ENCODE measurements around the gene STAG3. TPM values are rescaled to one million over a fixed set of nuclear protein-coding genes. Genes with fewer than 3 reads are reported as not detected.
A peak's percentile ranks its signal among the peaks of the same experiment; 100 is the strongest.

Gene STAG3
- polyA plus RNA-seq, 2 donors: 0.25 to 0.73 TPM

GRCh38 chr7:100163006-100163531 is 14.6 kb upstream of the STAG3 start:
- H3K36me3 ChIP-seq (ENCODE audit: control insufficient read depth in 2 of 2, insufficient read depth in 2 of 2, low read length in 1 of 2): no peaks in the 10 kb centered on the region
- H3K4me3 ChIP-seq (ENCODE audit: low read depth in 1 of 2, low read length in 2 of 2): no peak overlapping the region
- H3K9me3 ChIP-seq (ENCODE audit: control insufficient read depth in 2 of 2, insufficient read depth in 1 of 2, low read depth in 1 of 2, low read length in 1 of 2): no peaks in the 10 kb centered on the region
- H3K27me3 ChIP-seq (ENCODE audit: control insufficient read depth in 1 of 2, insufficient read depth in 2 of 2, low read length in 2 of 2): no peaks in the 10 kb centered on the region
- WGBS, 2 donors: 42 to 48% methylated on average over 6 of the region's 6 CpGs
- H3K27ac ChIP-seq (ENCODE audit: low read depth in 2 of 2, low read length in 1 of 2): peak overlapping the region; percentile 9 to 82
- H3K4me1 ChIP-seq (ENCODE audit: control insufficient read depth in 2 of 2, insufficient read depth in 2 of 2, low read length in 1 of 2): peaks cover 8 to 9% of the 10 kb centered on the region in 2 donors

- no peaks in the 10 kb centered on the region for H3K27me3 ChIP-seq (ENCODE audit: control insufficient read depth in 1 of 2, insufficient read depth in 2 of 2, low read length in 2 of 2)
- H3K36me3 ChIP-seq (ENCODE audit: control insufficient read depth in 2 of 2, insufficient read depth in 2 of 2, low read length in 1 of 2): no peaks in the 10 kb centered on the region
- WGBS, 2 donors: 89 to 92% methylated on average over 5 of the region's 5 CpGs
- no peak overlapping the region for H3K4me3 ChIP-seq (ENCODE audit: low read depth in 1 of 2, low read length in 2 of 2)
- H3K9me3 ChIP-seq (ENCODE audit: control insufficient read depth in 2 of 2, insufficient read depth in 1 of 2, low read depth in 1 of 2, low read length in 1 of 2): no peaks in the 10 kb centered on the region
- peaks cover 9 to 11% of the 10 kb centered on the region in 2 donors for H3K4me1 ChIP-seq (ENCODE audit: control insufficient read depth in 2 of 2, insufficient read depth in 2 of 2, low read length in 1 of 2)
- H3K27ac ChIP-seq (ENCODE audit: low read depth in 2 of 2, low read length in 1 of 2): peak overlapping the region; percentile 18 to 38
Observed at GRCh38 chr7:100163871-100164270, 13.8 kb upstream of the STAG3 start.

- H3K36me3 ChIP-seq (ENCODE audit: control insufficient read depth in 2 of 2, insufficient read depth in 2 of 2, low read length in 1 of 2): no peaks in the 10 kb centered on the region
- WGBS, 2 donors: 67 to 78% methylated on average over 16 of the region's 16 CpGs
Observed at GRCh38 chr7:100166317-100166940, 11.3 kb upstream of the STAG3 start.

GRCh38 chr7:100166970-100167911 is 10.5 kb upstream of the STAG3 start:
- H3K4me3 ChIP-seq (ENCODE audit: low read depth in 1 of 2, low read length in 2 of 2): peak overlapping the region in 1 of 2 donors; percentile 35
- H3K27me3 ChIP-seq (ENCODE audit: control insufficient read depth in 1 of 2, insufficient read depth in 2 of 2, low read length in 2 of 2): no peaks in the 10 kb centered on the region
- 53 to 58% methylated on average over 14 of the region's 14 CpGs for WGBS, 2 donors
- H3K9me3 ChIP-seq (ENCODE audit: control insufficient read depth in 2 of 2, insufficient read depth in 1 of 2, low read depth in 1 of 2, low read length in 1 of 2): no peaks in the 10 kb centered on the region
- H3K36me3 ChIP-seq (ENCODE audit: control insufficient read depth in 2 of 2, insufficient read depth in 2 of 2, low read length in 1 of 2): no peaks in the 10 kb centered on the region
- H3K27ac ChIP-seq (ENCODE audit: low read depth in 2 of 2, low read length in 1 of 2): no peak overlapping the region
- H3K4me1 ChIP-seq (ENCODE audit: control insufficient read depth in 2 of 2, insufficient read depth in 2 of 2, low read length in 1 of 2): peaks cover 11% of the 10 kb centered on the region in 2 donors

More at GRCh38 chr7:100166317-100166940, 11.3 kb upstream of the STAG3 start:
- Histone ChIP-seq H3K27me3 (ENCODE audit: control insufficient read depth in 1 of 2, insufficient read depth in 2 of 2, low read length in 2 of 2) (no peaks in the 10 kb centered on the region), H3K9me3 (ENCODE audit: control insufficient read depth in 2 of 2, insufficient read depth in 1 of 2, low read depth in 1 of 2, low read length in 1 of 2) (no peaks in the 10 kb centered on the region), H3K4me3 (ENCODE audit: low read depth in 1 of 2, low read length in 2 of 2) (no peak overlapping the region), H3K4me1 (ENCODE audit: control insufficient read depth in 2 of 2, insufficient read depth in 2 of 2, low read length in 1 of 2) (peaks cover 7 to 11% of the 10 kb centered on the region in 2 donors), H3K27ac (ENCODE audit: low read depth in 2 of 2, low read length in 1 of 2) (no peak overlapping the region)

GRCh38 chr7:100167912-100168323 is 9.8 kb upstream of the STAG3 start:
- H3K27me3 ChIP-seq (ENCODE audit: control insufficient read depth in 1 of 2, insufficient read depth in 2 of 2, low read length in 2 of 2): no peaks in the 10 kb centered on the region
- H3K27ac ChIP-seq (ENCODE audit: low read depth in 2 of 2, low read length in 1 of 2): peak overlapping the region; percentile 71 to 86
- H3K36me3 ChIP-seq (ENCODE audit: control insufficient read depth in 2 of 2, insufficient read depth in 2 of 2, low read length in 1 of 2): no peaks in the 10 kb centered on the region
- H3K4me1 ChIP-seq (ENCODE audit: control insufficient read depth in 2 of 2, insufficient read depth in 2 of 2, low read length in 1 of 2): peaks cover 11% of the 10 kb centered on the region in 2 donors
- no peaks in the 10 kb centered on the region for H3K9me3 ChIP-seq (ENCODE audit: control insufficient read depth in 2 of 2, insufficient read depth in 1 of 2, low read depth in 1 of 2, low read length in 1 of 2)
- 2 to 6% methylated on average over 7 to 11 of the region's 11 CpGs for WGBS, 2 donors
- peak overlapping the region; percentile 35 to 47 for H3K4me3 ChIP-seq (ENCODE audit: low read depth in 1 of 2, low read length in 2 of 2)

- peaks cover 7 to 11% of the 10 kb centered on the region in 2 donors for H3K4me1 ChIP-seq (ENCODE audit: control insufficient read depth in 2 of 2, insufficient read depth in 2 of 2, low read length in 1 of 2)
- H3K9me3 ChIP-seq (ENCODE audit: control insufficient read depth in 2 of 2, insufficient read depth in 1 of 2, low read depth in 1 of 2, low read length in 1 of 2): no peaks in the 10 kb centered on the region
- 77 to 86% methylated on average over 11 of the region's 11 CpGs for WGBS, 2 donors
- no peaks in the 10 kb centered on the region for H3K36me3 ChIP-seq (ENCODE audit: control insufficient read depth in 2 of 2, insufficient read depth in 2 of 2, low read length in 1 of 2)
- H3K27me3 ChIP-seq (ENCODE audit: control insufficient read depth in 1 of 2, insufficient read depth in 2 of 2, low read length in 2 of 2): no peaks in the 10 kb centered on the region
- no peak overlapping the region for H3K4me3 ChIP-seq (ENCODE audit: low read depth in 1 of 2, low read length in 2 of 2)
- no peak overlapping the region for H3K27ac ChIP-seq (ENCODE audit: low read depth in 2 of 2, low read length in 1 of 2)
Observed at GRCh38 chr7:100169147-100169850, 8.4 kb upstream of the STAG3 start.

- WGBS, 2 donors: 82 to 93% methylated on average over 11 of the region's 11 CpGs
- Histone ChIP-seq H3K9me3 (ENCODE audit: control insufficient read depth in 2 of 2, insufficient read depth in 1 of 2, low read depth in 1 of 2, low read length in 1 of 2) (no peaks in the 10 kb centered on the region), H3K27me3 (ENCODE audit: control insufficient read depth in 1 of 2, insufficient read depth in 2 of 2, low read length in 2 of 2) (no peaks in the 10 kb centered on the region), H3K36me3 (ENCODE audit: control insufficient read depth in 2 of 2, insufficient read depth in 2 of 2, low read length in 1 of 2) (no peaks in the 10 kb centered on the region), H3K27ac (ENCODE audit: low read depth in 2 of 2, low read length in 1 of 2) (no peak overlapping the region), H3K4me1 (ENCODE audit: control insufficient read depth in 2 of 2, insufficient read depth in 2 of 2, low read length in 1 of 2) (peaks cover 7 to 11% of the 10 kb centered on the region in 2 donors), H3K4me3 (ENCODE audit: low read depth in 1 of 2, low read length in 2 of 2) (no peak overlapping the region)
Observed at GRCh38 chr7:100170101-100170897, 7.4 kb upstream of the STAG3 start.

GRCh38 chr7:100171087-100171681 is 6.5 kb upstream of the STAG3 start:
- 4 to 5% methylated on average over 48 to 61 of the region's 61 CpGs for WGBS, 2 donors
- no peaks in the 10 kb centered on the region for H3K9me3 ChIP-seq (ENCODE audit: control insufficient read depth in 2 of 2, insufficient read depth in 1 of 2, low read depth in 1 of 2, low read length in 1 of 2)
- peaks cover 7 to 11% of the 10 kb centered on the region in 2 donors for H3K4me1 ChIP-seq (ENCODE audit: control insufficient read depth in 2 of 2, insufficient read depth in 2 of 2, low read length in 1 of 2)
- H3K27me3 ChIP-seq (ENCODE audit: control insufficient read depth in 1 of 2, insufficient read depth in 2 of 2, low read length in 2 of 2): no peaks in the 10 kb centered on the region
- no peaks in the 10 kb centered on the region for H3K36me3 ChIP-seq (ENCODE audit: control insufficient read depth in 2 of 2, insufficient read depth in 2 of 2, low read length in 1 of 2)
- H3K27ac ChIP-seq (ENCODE audit: low read depth in 2 of 2, low read length in 1 of 2): no peak overlapping the region
- peak overlapping the region; percentile 22 to 47 for H3K4me3 ChIP-seq (ENCODE audit: low read depth in 1 of 2, low read length in 2 of 2)

Data from esophagus (tissue), 2 donors.